HUES48 (cell line): ENCODE data around the gene YARS1.
A peak's percentile ranks its signal among the peaks of the same experiment; 100 is the strongest.

Experiments
- H3K27ac ChIP-seq: one replicate; pipeline ENCODE4 v1.7.0; 2013; ENCODE audit warnings: low read depth, low read length, inconsistent platforms
- H3K27me3 ChIP-seq: 2 replicates; pipeline ENCODE4 v1.6.1; 2013; ENCODE audit warnings: mild to moderate bottlenecking, low read length; ENCODE audit not compliant: control insufficient read depth, insufficient read depth
- H3K36me3 ChIP-seq: 2 replicates; pipeline ENCODE4 v1.6.1; 2013; ENCODE audit warnings: low read length; ENCODE audit not compliant: control insufficient read depth, insufficient read depth
- H3K4me1 ChIP-seq: 2 replicates; pipeline ENCODE4 v1.6.1; 2013; ENCODE audit warnings: mild to moderate bottlenecking, low read length; ENCODE audit not compliant: control insufficient read depth, insufficient read depth
- H3K4me3 ChIP-seq: 2 replicates; pipeline ENCODE4 v1.5.1; 2013; ENCODE audit warnings: mild to moderate bottlenecking, low read depth, low read length
- H3K9ac ChIP-seq: 2 replicates; pipeline ENCODE4 v1.6.1; 2013; ENCODE audit warnings: mild to moderate bottlenecking, low read depth, low read length, moderate library complexity
- H3K9me3 ChIP-seq: 2 replicates; pipeline ENCODE4 v1.6.1; 2013; ENCODE audit warnings: low read length; ENCODE audit not compliant: control insufficient read depth, insufficient read depth

The YARS1 gene

GRCh38 chr1:32741413-32742198 is 75.6 kb downstream of the YARS1 start:
- Histone ChIP-seq H3K36me3 (no peaks in the 10 kb centered on the region), H3K9me3 (no peaks in the 10 kb centered on the region), H3K4me1 (peaks cover 26% of the 10 kb centered on the region), H3K4me3 (peak overlapping the region; percentile 66), H3K9ac (peak overlapping the region; percentile 9; the same call in 1 of the 2 replicates), H3K27ac (peak overlapping the region; percentile 74), H3K27me3 (peaks cover 6% of the 10 kb centered on the region)

- Histone ChIP-seq H3K4me3 (peak overlapping the region; percentile 66), H3K27ac (peak overlapping the region; percentile 7), H3K9ac (no peak overlapping the region), H3K4me1 (peaks cover 28% of the 10 kb centered on the region), H3K9me3 (no peaks in the 10 kb centered on the region), H3K27me3 (peaks cover 6% of the 10 kb centered on the region), H3K36me3 (no peaks in the 10 kb centered on the region)
These were observed 76.1 kb downstream of the YARS1 start for GRCh38 chr1:32741059-32741412.

- Histone ChIP-seq H3K9me3 (no peaks in the 10 kb centered on the region), H3K27me3 (peaks cover 6% of the 10 kb centered on the region), H3K9ac (no peak overlapping the region), H3K27ac (peak overlapping the region; percentile 74), H3K36me3 (no peaks in the 10 kb centered on the region), H3K4me1 (peaks cover 16% of the 10 kb centered on the region), H3K4me3 (no peak overlapping the region; the same call in 1 of the 2 replicates)
These were observed 80.1 kb downstream of the YARS1 start for GRCh38 chr1:32736812-32737791.

GRCh38 chr1:32733582-32734321 is 83.4 kb downstream of the YARS1 start:
- no peak overlapping the region for H3K9ac ChIP-seq
- no peaks in the 10 kb centered on the region for H3K36me3 ChIP-seq
- H3K27me3 ChIP-seq = no peaks in the 10 kb centered on the region
- H3K9me3 ChIP-seq = no peaks in the 10 kb centered on the region
- H3K27ac ChIP-seq = no peak overlapping the region
- H3K4me1 ChIP-seq = peaks cover 14% of the 10 kb centered on the region
- H3K4me3 ChIP-seq = no peak overlapping the region

GRCh38 chr1:32729254-32730046 is 87.7 kb downstream of the YARS1 start:
- peaks cover 12% of the 10 kb centered on the region for H3K4me1 ChIP-seq
- H3K36me3 ChIP-seq = no peaks in the 10 kb centered on the region
- H3K27me3 ChIP-seq = no peaks in the 10 kb centered on the region
- no peak overlapping the region for H3K27ac ChIP-seq
- H3K9me3 ChIP-seq = no peaks in the 10 kb centered on the region
- no peak overlapping the region for H3K9ac ChIP-seq
- no peak overlapping the region for H3K4me3 ChIP-seq

GRCh38 chr1:32728413-32729077 is 88.6 kb downstream of the YARS1 start:
- H3K36me3 ChIP-seq = no peaks in the 10 kb centered on the region
- H3K4me1 ChIP-seq = peaks cover 13% of the 10 kb centered on the region

GRCh38 chr1:32727876-32728275 is 89.3 kb downstream of the YARS1 start:
- H3K36me3 ChIP-seq = no peaks in the 10 kb centered on the region
- no peak overlapping the region for H3K27ac ChIP-seq
- H3K4me1 ChIP-seq = peaks cover 13% of the 10 kb centered on the region
- H3K9me3 ChIP-seq = no peaks in the 10 kb centered on the region
- no peak overlapping the region for H3K9ac ChIP-seq
- no peaks in the 10 kb centered on the region for H3K27me3 ChIP-seq
- H3K4me3 ChIP-seq = no peak overlapping the region

More at GRCh38 chr1:32728413-32729077, 88.6 kb downstream of the YARS1 start:
- Histone ChIP-seq H3K27me3 (no peaks in the 10 kb centered on the region), H3K27ac (no peak overlapping the region), H3K9me3 (no peaks in the 10 kb centered on the region), H3K4me3 (no peak overlapping the region), H3K9ac (no peak overlapping the region)

- Histone ChIP-seq H3K9ac (no peak overlapping the region), H3K27ac (no peak overlapping the region), H3K27me3 (no peaks in the 10 kb centered on the region), H3K4me3 (no peak overlapping the region), H3K36me3 (no peaks in the 10 kb centered on the region), H3K9me3 (no peaks in the 10 kb centered on the region), H3K4me1 (peaks cover 13% of the 10 kb centered on the region)
These were observed 91.6 kb downstream of the YARS1 start for GRCh38 chr1:32725615-32725982.
